ENCODE measurements around the gene FAM161B. TPM values are rescaled to one million over a fixed set of nuclear protein-coding genes. Genes with fewer than 3 reads are reported as not detected.

Gene FAM161B
- total RNA-seq, 6 donors from 2014 or later = 2.6 to 6.2 (median 4.0) TPM

GRCh38 chr14:73886449-73887317, 63.2 kb downstream of the FAM161B start, which contains the start of gene ZNF410:
Gene ZNF410 (plus strand): TSS chr14:73886859. CDS start chr14:73892176, 5,317 bp downstream.
- TF ChIP-seq, protein P1, sequence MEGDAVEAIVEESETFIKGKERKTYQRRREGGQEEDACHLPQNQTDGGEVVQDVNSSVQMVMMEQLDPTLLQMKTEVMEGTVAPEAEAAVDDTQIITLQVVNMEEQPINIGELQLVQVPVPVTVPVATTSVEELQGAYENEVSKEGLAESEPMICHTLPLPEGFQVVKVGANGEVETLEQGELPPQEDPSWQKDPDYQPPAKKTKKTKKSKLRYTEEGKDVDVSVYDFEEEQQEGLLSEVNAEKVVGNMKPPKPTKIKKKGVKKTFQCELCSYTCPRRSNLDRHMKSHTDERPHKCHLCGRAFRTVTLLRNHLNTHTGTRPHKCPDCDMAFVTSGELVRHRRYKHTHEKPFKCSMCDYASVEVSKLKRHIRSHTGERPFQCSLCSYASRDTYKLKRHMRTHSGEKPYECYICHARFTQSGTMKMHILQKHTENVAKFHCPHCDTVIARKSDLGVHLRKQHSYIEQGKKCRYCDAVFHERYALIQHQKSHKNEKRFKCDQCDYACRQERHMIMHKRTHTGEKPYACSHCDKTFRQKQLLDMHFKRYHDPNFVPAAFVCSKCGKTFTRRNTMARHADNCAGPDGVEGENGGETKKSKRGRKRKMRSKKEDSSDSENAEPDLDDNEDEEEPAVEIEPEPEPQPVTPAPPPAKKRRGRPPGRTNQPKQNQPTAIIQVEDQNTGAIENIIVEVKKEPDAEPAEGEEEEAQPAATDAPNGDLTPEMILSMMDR (IDR thresholded peaks at IDR 0.05) = no peak
- TF ChIP-seq POLR2AphosphoS5 (IDR thresholded peaks at IDR 0.05) (peak; percentile 94 to 95), EP300 (IDR thresholded peaks at IDR 0.05) (peak in 2 of 4 donors; percentile 50 to 85), POLR2A (IDR thresholded peaks at IDR 0.05) (peak in 3 of 4 donors; percentile 37 to 89 (median 77))
- Histone ChIP-seq H3K4me3 (peak within 1 kb of the TSS; percentile 68 to 93 (median 90)), H3K4me1 (peaks cover 19 to 26% (median 20%) of the 10 kb centered on the region in 4 donors), H3K27ac (peak within 1 kb of the TSS; percentile 94 to 97 (median 96)), H3K9me3 (no peaks in the 10 kb centered on the region), H3K36me3 (no peaks in the 10 kb centered on the region), H3K27me3 (no peaks in the 10 kb centered on the region)
- DNase-seq (peak; percentile 97), ATAC-seq (ENCODE audit: low FRiP score in 2 of 2) (peak; percentile 100)
- 0% methylated on average over 3 to 53 of the region's 65 CpGs for WGBS, 2 donors

GRCh38 chr14:73884438-73885190, 65.3 kb downstream of the FAM161B start:
- no peak overlapping the region for H3K27ac ChIP-seq
- H3K27me3 ChIP-seq = no peaks in the 10 kb centered on the region
- TF ChIP-seq POLR2AphosphoS5 (IDR thresholded peaks at IDR 0.05) = no peak
- TF ChIP-seq, protein P1 (IDR thresholded peaks at IDR 0.05) = no peak
- no peak for TF ChIP-seq POLR2A (IDR thresholded peaks at IDR 0.05)
- TF ChIP-seq EP300 (IDR thresholded peaks at IDR 0.05) = no peak
- no peak for DNase-seq
- no peak overlapping the region for H3K4me3 ChIP-seq
- 83 to 84% methylated on average over 8 of the region's 8 CpGs for WGBS, 2 donors
- ATAC-seq (ENCODE audit: low FRiP score in 2 of 2) = no peak
- H3K36me3 ChIP-seq = no peaks in the 10 kb centered on the region
- peaks cover 15 to 26% (median 19%) of the 10 kb centered on the region in 4 donors for H3K4me1 ChIP-seq
- H3K9me3 ChIP-seq = no peaks in the 10 kb centered on the region

Small RNA genes within 50 kb of the gene (small RNA-seq; reads per million reads assigned to genes)
- gene RF00019 = 0 reads per million in 4 donors

Other genes with a start within 250 kb of the FAM161B start
- gene PNMA1, start 235.7 kb downstream of the FAM161B start, total RNA-seq = 10 to 100 TPM in 5 of 6 donors, 1 to 10 TPM in 1; 9.9 to 28.9 (median 15.2) TPM
- 10 to 100 TPM in 3 of 6 donors, 1 to 10 TPM in 3; 4.3 to 15.0 (median 8.8) TPM for gene PTGR2, start 98.3 kb downstream of the FAM161B start, total RNA-seq
- 10 to 100 TPM; 23.4 to 80.7 (median 42.5) TPM for gene ZNF410, start 63.2 kb downstream of the FAM161B start, total RNA-seq
- 100 to 1,000 TPM in 1 of 6 donors, 10 to 100 TPM in 5; 16.9 to 108 (median 23.7) TPM for gene COQ6, start 208 bp upstream of the FAM161B start, total RNA-seq
- 10 to 100 TPM in 4 of 6 donors, 1 to 10 TPM in 2; 5.2 to 22.0 (median 12.9) TPM for gene ENTPD5, start 69.2 kb upstream of the FAM161B start, total RNA-seq
- gene BBOF1, start 69.3 kb upstream of the FAM161B start, total RNA-seq = 10 to 100 TPM in 3 of 6 donors, 1 to 10 TPM in 3; 4.4 to 35.1 (median 10.0) TPM
- gene ALDH6A1, start 134.4 kb upstream of the FAM161B start, total RNA-seq = 10 to 100 TPM; 10.4 to 48.0 (median 30.5) TPM
- 1 to 10 TPM; 5.8 to 9.7 (median 8.8) TPM for gene LIN52, start 134.9 kb upstream of the FAM161B start, total RNA-seq